ENCODE measurements around the gene NLGN2. TPM values are rescaled to one million over a fixed set of nuclear protein-coding genes. Genes with fewer than 3 reads are reported as not detected.

NLGN2 gene
- total and polyA plus RNA-seq, 2 donors (not counting 1 experiment from before 2014, with no cell fraction given) = 0.52 to 3.4 TPM

GRCh38 chr17:7435676-7436555 is 28.3 kb downstream of the NLGN2 start:
- intact Hi-C loops (cut with micrococcal nuclease) = loop anchor here (1.0 to 5.0 kb wide), 11 partner anchors 19 to 1949 kb away; partner anchors contain the start of genes DERL2, ELP5, MIS12 and POLR2A
- WGBS (ENCODE audit: insufficient coverage) = 13% methylated on average over 47 of the region's 49 CpGs
- Histone ChIP-seq H3K79me2 (ENCODE audit: control insufficient read depth, insufficient read depth, low read length) (peaks cover 27% of the 10 kb centered on the region), H3K4me1 (ENCODE audit: control insufficient read depth in 2 of 2, insufficient read depth in 2 of 2, low read length in 2 of 2) (peaks cover 47 to 52% of the 10 kb centered on the region in 2 donors), H3K27ac (ENCODE audit: low read length in 2 of 2) (peak overlapping the region; percentile 80 to 82), H4K20me1 (ENCODE audit: control insufficient read depth, insufficient read depth, low read length, poor library complexity, severe bottlenecking) (peaks cover 49% of the 10 kb centered on the region), H3K4me3 (ENCODE audit: control extremely low read depth in 1 of 5, extremely low read depth in 1 of 5, insufficient read depth in 1 of 5, low read depth in 2 of 5, low read length in 4 of 5) (peak overlapping the region; percentile 77 to 93 (median 79)), H3K9ac (ENCODE audit: low read length) (peak overlapping the region; percentile 81), H3K4me2 (replicated peaks; ENCODE audit: low read depth, low read length, poor library complexity, severe bottlenecking) (peak overlapping the region; percentile 93), H3K27me3 (replicated peaks in 1 of 4; ENCODE audit: control extremely low read depth in 1 of 4, control insufficient read depth in 3 of 4, insufficient read depth in 4 of 4, low read length in 3 of 4) (peaks cover 0 to 31% (median 20%) of the 10 kb centered on the region in 4 experiments), H2AFZ (ENCODE audit: insufficient read depth, low read depth, low read length, poor library complexity, severe bottlenecking) (peak overlapping the region; percentile 83), H3K9me3 (ENCODE audit: control extremely low read depth in 1 of 3, control insufficient read depth in 2 of 3, insufficient read depth in 1 of 3, low read length in 2 of 3) (peaks cover 0 to 30% (median 0%) of the 10 kb centered on the region in 3 donors), H3K36me3 (replicated peaks in 1 of 2; ENCODE audit: control extremely low read depth in 1 of 2, control insufficient read depth in 1 of 2, extremely low read depth in 1 of 2, insufficient read depth in 2 of 2, low read length in 1 of 2) (no peaks in the 10 kb centered on the region)
- POLR2A ChIA-PET = interaction anchor here (0.8 to 3.2 kb wide), 17 partner anchors 8 to 251 kb away, joined by 3 to 27 read pairs (median 4); partner anchors contain the start of genes GPS2, MPDU1, POLR2A and SENP3
- Mint-ChIP-seq H3K4me3 (peak overlapping the region; percentile 96), H3K4me1 (peaks cover 46% of the 10 kb centered on the region), H3K27me3 (peaks cover 24% of the 10 kb centered on the region), H3K9me3 (ENCODE audit: insufficient read depth) (no peaks in the 10 kb centered on the region), H3K27ac (peak overlapping the region; percentile 94)
- peak; percentile 29 for ATAC-seq (ENCODE audit: low read depth)
- CTCF ChIA-PET = interaction anchor here (0.8 to 4.2 kb wide), 38 partner anchors 10 to 390 kb away, joined by 3 to 43 read pairs (median 6); partner anchors contain the start of genes ACAP1, CD68, CHRNB1 and MPDU1
- TF ChIP-seq CTCF (IDR thresholded peaks at IDR 0.05) = peak; percentile 46
- TF ChIP-seq EZH2 (IDR thresholded peaks at IDR 0.05; ENCODE audit: borderline replicate concordance, insufficient read depth, low read depth, low read length, poor library complexity, severe bottlenecking) = no peak
- DNase-seq = no peak
